HG03103 (cell line): ENCODE data around the gene TTYH1.

ENCODE experiments used
- ATAC-seq: cut with Tn5 transposase; IDR thresholded peaks from one replicate; pipeline ENCODE4 v1.9.1; 2021; ENCODE audit warnings: low read depth; ENCODE audit not compliant: unreplicated experiment

The TTYH1 gene

GRCh38 chr19:54473892-54474372 is 58.7 kb downstream of the TTYH1 start:
- ATAC-seq, result no peak

GRCh38 chr19:54475706-54476105 is 60.4 kb downstream of the TTYH1 start:
- no peak for ATAC-seq

DNA sequence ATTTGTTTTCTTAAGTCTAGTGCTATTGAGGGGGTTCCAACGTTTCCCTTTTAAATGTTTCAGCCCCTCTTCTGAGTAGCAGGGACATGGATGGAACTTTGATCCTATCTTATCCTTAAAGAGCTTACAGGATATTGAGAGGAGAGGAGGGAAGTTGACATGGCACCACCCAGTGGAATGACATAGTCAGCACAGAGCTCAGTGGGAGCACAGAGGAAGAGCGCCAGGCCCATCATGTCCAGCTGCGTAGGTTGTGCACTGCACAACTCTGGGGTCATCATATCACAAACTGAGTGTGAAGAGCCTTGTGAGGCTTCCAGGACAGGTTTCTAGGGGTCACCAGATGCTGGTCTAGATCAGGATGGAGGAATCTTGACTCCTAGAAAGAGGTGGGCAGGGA is 62.4 kb downstream of the TTYH1 start:
- ATAC-seq, result no peak

DNA sequence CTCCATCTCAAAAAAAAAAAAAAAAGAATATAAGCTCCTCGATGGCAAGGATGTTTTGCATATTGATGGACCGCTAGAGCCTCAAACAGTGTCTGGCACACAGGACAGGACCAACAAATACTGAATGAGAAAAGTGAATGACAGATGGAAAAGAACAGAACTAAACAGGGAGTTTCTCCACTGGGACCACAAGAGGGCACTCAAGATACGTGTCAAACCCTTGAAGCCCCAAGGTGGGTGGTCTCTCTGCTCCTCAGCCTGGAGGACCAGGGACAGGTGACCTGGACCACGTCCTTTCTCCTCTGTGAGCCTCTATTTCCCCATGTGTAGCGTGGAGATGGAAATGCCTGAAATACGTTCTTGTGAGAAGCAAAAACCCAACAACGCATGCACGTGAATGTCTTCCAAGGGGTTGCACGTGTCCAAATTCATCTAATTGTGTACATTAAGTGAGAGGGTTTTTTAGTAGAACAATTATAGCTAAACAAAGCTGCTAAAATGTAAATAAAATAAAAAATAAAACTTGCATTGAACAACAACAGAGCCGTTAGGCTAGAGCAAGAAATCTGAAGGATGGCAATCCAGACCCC is 63.5 kb downstream of the TTYH1 start:
- ATAC-seq, result no peak

GRCh38 chr19:54480051-54480450 is 64.8 kb downstream of the TTYH1 start:
- ATAC-seq, result no peak

- ATAC-seq, result no peak
Observed at GRCh38 chr19:54481326-54481930, 66.2 kb downstream of the TTYH1 start.

DNA sequence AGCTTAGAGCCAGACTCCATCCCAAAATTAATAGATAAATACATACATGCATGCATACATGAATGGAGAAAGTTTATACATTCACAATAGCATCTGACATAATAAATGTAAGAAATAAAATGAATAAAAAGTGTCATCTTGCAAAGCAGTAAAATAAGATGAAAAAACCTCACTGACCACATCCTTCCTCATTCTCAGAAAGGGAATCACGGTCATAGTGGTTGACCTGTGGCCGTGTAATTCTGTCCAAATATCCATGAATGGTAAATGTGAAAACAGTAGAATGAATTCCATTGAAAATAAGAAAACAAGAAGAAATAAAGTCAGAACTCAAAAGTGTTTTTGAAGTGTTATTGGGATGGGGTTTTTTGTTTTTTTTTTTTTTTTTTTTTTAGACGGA is 67.6 kb downstream of the TTYH1 start:
- ATAC-seq, result no peak

- no peak for ATAC-seq
Observed at GRCh38 chr19:54484451-54484850, 69.2 kb downstream of the TTYH1 start.

- ATAC-seq, result no peak
Observed at GRCh38 chr19:54485851-54486250, 70.6 kb downstream of the TTYH1 start.
